GM12891 (cell line): ENCODE data around the gene STYXL2.

Experiments used
- DNase-seq: peaks from one replicate; pipeline ENCODE4 v3.0.0; 2011; ENCODE audit warnings: low spot score; ENCODE audit not compliant: insufficient read length
- FAIRE-seq: peaks from 2 replicates; lab custom pipeline; 2011; peaks lifted over from hg19 to GRCh38; lab: Jason Lieb, UNC
- PAX5 ChIP-seq: IDR thresholded peaks from 2 replicates; pipeline ENCODE4 v1.6.1; 2011; ENCODE audit warnings: low read length, moderate library complexity, mild to moderate bottlenecking; ENCODE audit not compliant: insufficient read depth, severe bottlenecking
- POLR2A ChIP-seq: IDR thresholded peaks from 2 replicates; pipeline ENCODE4 v1.6.1; 2011; ENCODE audit warnings: low read depth, low read length, control low read depth
- POLR2AphosphoS5 ChIP-seq: IDR thresholded peaks from 2 replicates; pipeline ENCODE4 v1.6.1; 2011; ENCODE audit warnings: low read depth, low read length, control low read depth
- POU2F2 ChIP-seq: IDR thresholded peaks from 2 replicates; pipeline ENCODE4 v1.6.1; 2011; ENCODE audit warnings: low read depth, mild to moderate bottlenecking, control low read depth, low read length, moderate library complexity
- SPI1 ChIP-seq: IDR thresholded peaks from 2 replicates; pipeline ENCODE4 v1.6.1; 2011; ENCODE audit warnings: low read depth, low read length, control low read depth
- TAF1 ChIP-seq: IDR thresholded peaks from 2 replicates; pipeline ENCODE4 v1.6.1; 2011; ENCODE audit warnings: low read depth, low read length, control low read depth

The STYXL2 gene

DNA sequence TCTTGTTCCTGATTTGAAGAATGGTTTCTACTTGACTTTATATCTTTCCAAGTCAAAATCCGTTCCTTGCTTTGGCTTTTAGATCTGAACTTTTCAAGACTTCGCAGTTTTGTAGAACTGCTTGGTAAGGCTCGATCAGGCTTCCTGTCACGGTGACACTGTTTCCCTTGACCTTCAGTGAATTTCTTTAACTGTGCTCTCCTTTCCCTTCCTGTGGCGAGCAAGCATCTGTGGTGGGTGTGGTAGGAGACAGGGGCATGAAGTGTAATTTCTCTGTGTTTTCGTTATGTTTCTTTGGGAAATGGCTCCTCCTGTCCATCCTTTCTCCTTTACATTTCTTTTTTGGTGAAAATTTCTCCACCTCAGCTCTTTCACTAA lies 10.4 kb downstream of the STYXL2 start:
- no peak for DNase-seq
- TF ChIP-seq POLR2AphosphoS5 (no peak), TAF1 (no peak), POLR2A (no peak), PAX5 (no peak), SPI1 (no peak), POU2F2 (no peak)

DNA sequence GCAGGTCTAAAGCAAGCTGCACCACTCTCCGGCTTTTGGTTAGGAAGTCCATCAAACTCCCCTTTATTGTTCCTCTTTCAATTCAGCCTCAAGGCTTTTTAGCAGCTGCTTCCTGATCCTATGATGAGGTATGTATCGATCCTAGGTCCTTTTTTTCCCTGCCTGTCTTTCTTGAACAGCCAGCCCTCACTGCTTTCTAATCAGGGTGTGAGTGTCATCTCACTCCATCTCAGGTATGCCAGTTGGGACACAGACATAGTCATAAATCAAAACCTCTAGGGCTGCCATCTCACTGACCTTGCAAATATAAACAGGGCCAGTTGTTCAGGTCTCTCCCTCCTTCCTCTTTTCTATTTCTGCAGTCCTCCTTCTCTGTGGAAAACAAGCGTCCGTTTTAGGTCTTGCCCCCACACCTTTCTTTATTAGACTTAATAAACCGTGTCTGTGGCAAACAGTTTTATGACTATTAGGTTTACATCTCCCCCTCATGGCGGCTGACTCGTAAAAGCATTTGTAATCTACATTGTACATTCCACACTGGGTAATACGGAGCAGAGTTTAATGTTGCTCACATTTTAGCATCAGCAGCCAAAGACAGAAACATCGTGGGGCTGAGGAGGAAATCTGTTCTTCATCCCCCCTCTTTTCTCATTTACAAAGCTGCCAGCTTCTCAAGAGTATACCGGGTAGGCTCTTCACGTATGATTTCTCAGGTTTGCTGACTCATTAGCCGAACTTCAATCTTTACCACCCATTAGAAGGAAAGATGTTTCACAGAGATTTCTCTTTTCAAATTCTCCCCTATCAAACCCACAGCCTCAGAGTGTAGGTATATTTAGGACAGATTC lies 11.6 kb downstream of the STYXL2 start:
- DNase-seq = no peak
- TF ChIP-seq SPI1 (0 out of 2 replicates have a peak, but pooled peaks have one; percentile 11), POLR2AphosphoS5 (no peak)

More for the DNA sequence above, 10.4 kb downstream of the STYXL2 start:
- FAIRE-seq = peak; percentile 56

DNA sequence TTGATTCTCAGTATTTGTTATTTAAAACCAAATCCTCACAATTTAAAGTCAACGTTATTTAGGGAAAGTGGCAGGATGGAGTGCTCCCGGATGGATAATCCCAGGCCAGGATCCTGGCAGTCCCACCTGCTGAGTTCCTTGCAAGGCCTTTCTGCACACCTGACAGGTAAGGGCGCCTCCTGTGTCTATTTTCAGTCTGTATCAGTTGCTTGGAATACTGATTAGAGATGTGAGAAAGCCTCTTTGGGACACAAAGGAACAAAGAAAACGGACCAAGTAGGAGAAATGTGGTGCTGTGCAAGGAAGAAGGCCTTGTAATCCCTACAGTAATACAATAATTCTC lies 12.2 kb downstream of the STYXL2 start:
- TF ChIP-seq PAX5 = no peak
- no peak for TF ChIP-seq POLR2AphosphoS5
- DNase-seq (no peak), FAIRE-seq (no peak)

More for the DNA sequence above, 11.6 kb downstream of the STYXL2 start:
- peak; percentile 78 for FAIRE-seq

DNA sequence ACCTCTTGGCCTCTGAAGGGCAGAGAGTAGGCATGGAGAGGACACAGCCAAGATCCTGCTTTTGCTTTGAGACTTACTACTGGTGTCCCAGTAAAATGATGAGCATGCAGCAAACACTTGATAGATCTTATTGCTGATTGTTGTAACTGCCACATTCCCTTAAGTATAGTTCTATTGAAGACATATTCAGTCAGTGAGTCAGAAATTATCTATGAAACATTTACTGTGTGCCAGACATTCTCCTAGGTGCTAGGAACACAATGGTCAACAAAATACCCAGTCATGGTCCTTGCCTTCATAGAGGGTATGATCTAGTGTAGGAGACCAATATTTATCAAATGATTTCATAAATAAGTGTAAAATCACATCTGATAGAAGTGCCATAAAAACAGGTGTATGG lies 13.6 kb downstream of the STYXL2 start:
- DNase-seq (no peak), FAIRE-seq (peak; percentile 16)
- TF ChIP-seq PAX5 = no peak
- no peak for TF ChIP-seq TAF1
- no peak for TF ChIP-seq SPI1
- TF ChIP-seq POLR2A = no peak
- TF ChIP-seq POLR2AphosphoS5 = no peak
- no peak for TF ChIP-seq POU2F2

DNA sequence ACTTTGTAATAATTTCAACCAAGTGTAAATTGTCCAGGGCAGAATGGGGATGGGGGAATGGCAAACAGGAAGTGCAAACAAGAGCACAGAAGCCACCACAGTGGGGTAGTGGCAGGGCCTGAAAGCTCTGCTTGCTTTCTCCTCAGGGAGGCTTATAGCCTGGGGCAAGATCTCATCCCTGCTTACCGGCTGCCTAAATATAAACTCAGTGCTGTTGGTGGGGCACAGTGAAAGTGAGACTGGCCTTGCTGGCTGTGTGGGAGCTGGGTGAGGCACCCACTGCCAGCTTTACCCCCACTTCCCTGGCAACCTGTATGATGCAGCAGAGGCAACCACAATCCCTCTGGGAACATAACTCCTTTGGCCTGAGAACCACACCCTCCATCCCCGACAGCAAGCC lies 15.2 kb downstream of the STYXL2 start:
- FAIRE-seq (no peak), DNase-seq (no peak)

DNA sequence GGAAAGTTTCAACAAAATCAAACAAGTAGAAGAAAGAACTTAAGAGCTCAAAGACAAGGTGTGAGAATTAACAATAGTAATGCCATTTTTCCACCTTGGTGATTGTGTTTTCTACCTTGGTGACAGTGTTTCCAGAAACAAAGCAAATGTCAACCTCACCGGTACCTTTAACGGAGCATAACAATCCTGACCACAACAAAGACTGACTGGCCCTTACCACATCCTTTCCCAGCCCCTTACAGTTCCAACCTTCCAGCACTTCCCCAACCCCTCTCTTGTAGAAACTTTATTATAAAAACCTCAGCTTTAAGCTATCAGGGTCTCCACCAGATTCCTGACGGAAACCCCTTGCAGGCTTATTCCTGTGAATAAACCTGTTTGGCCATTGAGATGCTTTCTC lies 16.7 kb downstream of the STYXL2 start:
- FAIRE-seq = peak; percentile 67
- DNase-seq = no peak
- TF ChIP-seq POLR2AphosphoS5 (no peak), SPI1 (peak; percentile 70)

More for the DNA sequence above, 15.2 kb downstream of the STYXL2 start:
- no peak for TF ChIP-seq POLR2AphosphoS5
- no peak for TF ChIP-seq PAX5
- TF ChIP-seq SPI1 = peak; percentile 64
- no peak for TF ChIP-seq TAF1
- no peak for TF ChIP-seq POU2F2

DNA sequence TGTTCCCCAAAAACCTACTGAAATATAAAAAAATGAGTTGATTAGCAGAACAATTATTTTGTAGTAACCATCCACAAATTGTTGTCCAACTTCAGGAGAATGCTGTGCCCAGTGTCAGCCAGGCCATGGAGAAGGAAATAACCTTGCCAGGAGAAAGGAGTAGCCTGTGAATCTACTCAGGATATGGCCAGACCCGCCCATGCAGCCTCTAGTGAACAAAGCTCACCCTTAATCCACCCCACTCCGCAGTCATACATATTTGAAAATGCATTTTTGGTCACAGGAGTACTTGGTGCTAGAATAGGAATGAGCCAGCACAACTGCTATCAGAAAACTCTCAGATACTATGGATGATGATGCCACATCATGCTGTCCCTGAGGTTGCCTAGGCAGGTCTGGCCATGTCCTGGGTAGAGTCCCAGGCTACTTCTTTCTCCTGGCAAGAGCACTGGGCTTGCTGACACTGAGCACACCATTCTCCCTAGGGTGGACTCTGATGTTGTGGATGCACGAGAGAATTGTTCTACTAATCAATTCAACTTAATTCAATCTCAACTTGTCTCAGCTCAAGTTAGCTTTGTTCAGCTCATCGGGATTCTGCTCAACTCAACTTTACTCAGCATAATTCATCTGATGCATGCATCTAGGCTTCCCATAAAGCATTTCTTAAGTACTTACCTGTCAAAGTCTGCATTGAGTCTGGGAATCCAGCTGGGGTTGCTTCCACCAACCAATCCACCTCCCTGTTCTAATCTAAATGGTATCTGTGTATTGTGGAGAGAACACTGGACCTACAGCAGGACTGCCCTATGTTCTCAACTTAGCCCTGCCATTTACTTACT lies 18.2 kb downstream of the STYXL2 start:
- no peak for TF ChIP-seq POLR2A
- no peak for TF ChIP-seq POLR2AphosphoS5
- TF ChIP-seq SPI1 = no peak
- FAIRE-seq (no peak), DNase-seq (no peak)

DNA sequence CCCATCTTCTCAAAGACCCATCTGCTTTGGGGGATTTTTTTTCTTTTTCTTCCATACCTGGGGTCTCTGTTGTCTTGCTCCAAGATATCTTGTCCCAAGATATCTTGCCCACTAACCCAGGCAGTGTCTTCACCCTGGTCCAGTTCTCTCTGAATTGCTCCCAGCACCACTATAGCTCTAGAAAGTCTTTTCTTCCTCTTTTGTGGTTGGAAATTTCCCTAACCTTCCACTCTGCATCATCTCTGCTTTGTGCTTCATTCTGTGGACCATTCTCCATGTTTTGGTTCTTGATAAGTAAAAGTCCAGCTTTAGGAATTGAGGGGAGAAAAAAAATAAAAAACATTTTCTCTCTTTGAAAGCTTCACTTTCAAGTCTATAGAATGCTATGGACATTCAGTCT lies 20.9 kb downstream of the STYXL2 start:
- DNase-seq (no peak), FAIRE-seq (peak; percentile 5)
- TF ChIP-seq POLR2AphosphoS5 (no peak), PAX5 (no peak), POU2F2 (no peak), POLR2A (no peak), SPI1 (no peak), TAF1 (no peak)

DNA sequence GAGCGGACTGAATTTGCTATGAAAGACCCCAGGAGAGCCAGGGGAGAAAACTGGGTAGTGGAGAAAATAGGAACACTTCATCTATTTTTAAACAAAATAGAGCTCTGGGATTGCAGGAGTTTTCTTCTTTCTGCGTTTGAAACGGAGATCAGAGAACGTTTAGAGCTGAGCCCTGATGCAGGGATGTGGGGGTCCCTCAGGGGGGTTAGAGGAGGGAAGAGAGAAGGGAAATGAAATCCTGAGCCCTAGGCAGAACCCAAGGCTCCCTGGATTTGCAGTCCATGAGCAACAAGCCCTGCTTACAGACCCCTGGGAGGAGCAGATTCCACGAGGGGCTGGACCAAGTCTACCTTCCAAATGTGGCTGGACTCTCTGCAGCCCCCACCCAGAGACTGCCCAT lies 21.8 kb downstream of the STYXL2 start:
- TF ChIP-seq POLR2A = no peak
- TF ChIP-seq POLR2AphosphoS5 = no peak
- TF ChIP-seq TAF1 = no peak
- no peak for TF ChIP-seq PAX5
- TF ChIP-seq POU2F2 = no peak
- no peak for TF ChIP-seq SPI1
- DNase-seq = no peak
- FAIRE-seq = no peak

DNA sequence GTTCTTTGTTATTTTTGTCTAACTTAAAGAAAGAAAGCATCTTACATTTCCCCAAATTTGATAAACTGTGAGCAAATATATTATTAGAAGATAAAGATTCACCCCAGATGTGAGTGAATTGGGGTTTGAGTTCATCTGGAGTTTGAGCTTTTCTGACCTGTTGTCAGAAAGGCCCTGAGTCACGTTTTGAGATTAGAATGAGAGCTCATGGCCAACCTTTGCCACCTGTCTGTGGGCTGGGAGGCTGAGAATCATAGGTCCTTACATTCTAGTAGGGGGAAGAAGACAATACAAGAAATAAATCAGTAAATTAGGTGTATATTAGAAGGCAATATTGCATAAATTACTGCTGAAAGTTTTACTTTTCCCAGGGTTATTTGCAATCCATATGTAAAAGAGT lies 22.3 kb downstream of the STYXL2 start:
- DNase-seq (no peak), FAIRE-seq (no peak)
- no peak for TF ChIP-seq POU2F2
- no peak for TF ChIP-seq PAX5
- TF ChIP-seq TAF1 = no peak
- no peak for TF ChIP-seq SPI1
- no peak for TF ChIP-seq POLR2A
- TF ChIP-seq POLR2AphosphoS5 = no peak

DNA sequence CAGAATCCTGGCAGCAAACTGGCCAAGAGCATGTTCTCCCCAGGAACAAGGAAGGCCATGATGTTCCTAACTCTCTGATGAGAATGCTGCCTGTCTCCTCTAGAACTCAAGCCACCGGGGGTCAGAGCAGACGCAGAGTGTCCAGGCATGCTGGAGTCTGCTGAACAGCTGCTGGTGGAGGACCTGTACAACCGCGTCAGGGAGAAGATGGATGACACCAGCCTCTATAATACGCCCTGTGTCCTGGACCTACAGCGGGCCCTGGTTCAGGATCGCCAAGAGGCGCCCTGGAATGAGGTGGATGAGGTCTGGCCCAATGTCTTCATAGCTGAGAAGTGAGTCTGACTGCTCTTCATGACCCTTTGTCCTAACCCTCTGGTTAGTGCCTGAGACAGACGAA lies 23.4 kb downstream of the STYXL2 start:
- TF ChIP-seq PAX5 (no peak), SPI1 (no peak), POLR2AphosphoS5 (no peak), POLR2A (no peak), TAF1 (no peak), POU2F2 (no peak)
- no peak for DNase-seq
- no peak for FAIRE-seq
